SU-DHL-6 (cell line): ENCODE data around the gene FAM111B.
"Not testable (repeated sequence)": the region's sequence is repeated elsewhere in the genome, so short reads cannot be mapped to it uniquely, and the experiment has no call there.

Experiments used
- H2AFZ ChIP-seq: fragments of 200-600 bp; sonication (generic); 2 replicates; pipeline ENCODE4 v1.6.1; 2014; ENCODE audit warnings: low read depth, mild to moderate bottlenecking, moderate library complexity, mixed read lengths, antibody characterized with exemption, low read length; ENCODE audit not compliant: severe bottlenecking
- H3F3A ChIP-seq: fragments of 200-600 bp; shearing (Covaris generic); 2 replicates; pipeline ENCODE4 v1.6.0; 2016; ENCODE audit warnings: antibody characterized with exemption, mild to moderate bottlenecking; ENCODE audit not compliant: insufficient read depth
- H3K27ac ChIP-seq: fragments of 200-600 bp; sonication (generic); 2 replicates; pipeline ENCODE4 v1.5.1; 2016; ENCODE audit warnings: low read depth, mild to moderate bottlenecking, low read length, moderate library complexity, mixed read lengths
- H3K27me3 ChIP-seq: fragments of 200-600 bp; sonication (generic), shearing (Covaris generic); 2 replicates; pipeline ENCODE4 v1.6.0; 2014; ENCODE audit warnings: mild to moderate bottlenecking, low read length
- H3K36me3 ChIP-seq: fragments of 200-600 bp; sonication (generic); 2 replicates; pipeline ENCODE4 v1.6.1; 2014; ENCODE audit warnings: mild to moderate bottlenecking, low read length, mixed read lengths
- H3K4me2 ChIP-seq: fragments of 300-600, 200-600 bp; shearing (Covaris generic), sonication (generic); 2 replicates; pipeline ENCODE4 v1.6.0; 2014; ENCODE audit warnings: low read length, low read depth, mild to moderate bottlenecking; ENCODE audit not compliant: poor library complexity, severe bottlenecking
- H3K4me3 ChIP-seq: fragments of 200-600 bp; sonication (generic); 2 replicates; pipeline ENCODE4 v1.5.1; 2014; ENCODE audit warnings: antibody characterized with exemption, low read length, mild to moderate bottlenecking, mixed read lengths; ENCODE audit not compliant: insufficient read depth, poor library complexity, severe bottlenecking
- H3K79me2 ChIP-seq: fragments of 200-600 bp; sonication (generic); 2 replicates; pipeline ENCODE4 v1.6.1; 2014; ENCODE audit warnings: mild to moderate bottlenecking, low read length, moderate library complexity; ENCODE audit not compliant: insufficient read depth
- H3K9ac ChIP-seq: fragments of 200-600 bp; sonication (generic); 2 replicates; pipeline ENCODE4 v1.7.0; 2014; ENCODE audit warnings: mild to moderate bottlenecking, low read length
- H3K9me2 ChIP-seq: fragments of 200-600 bp; sonication (generic); replicated peaks from 2 replicates; pipeline ENCODE4 v1.6.1; 2014; ENCODE audit warnings: low read length; ENCODE audit not compliant: insufficient read depth
- H3K9me3 ChIP-seq: fragments of 200-600 bp; sonication (generic); 2 replicates; pipeline ENCODE4 v1.6.1; 2014; ENCODE audit warnings: low read length, mixed read lengths; ENCODE audit not compliant: insufficient read depth
- H4K20me1 ChIP-seq: fragments of 200-600 bp; sonication (generic); 2 replicates; pipeline ENCODE4 v1.6.1; 2014; ENCODE audit warnings: low read depth, mild to moderate bottlenecking, antibody characterized with exemption, low read length, moderate library complexity, mixed read lengths
- CTCF ChIP-seq: fragments of 200-600 bp; sonication (generic); IDR thresholded peaks from one replicate; pipeline ENCODE4 v1.5.1; 2017; ENCODE audit warnings: antibody characterized with exemption, mild to moderate bottlenecking, low read length, moderate library complexity; ENCODE audit not compliant: insufficient read depth, poor library complexity, severe bottlenecking
- EZH2phosphoT487 ChIP-seq: fragments of 200-600 bp; sonication (generic), shearing (Covaris generic); conservative IDR thresholded peaks from 2 replicates; pipeline ENCODE4 v1.6.1; 2018; ENCODE audit warnings: mild to moderate bottlenecking, antibody characterized with exemption, low read length, moderate library complexity, mixed read lengths

Gene FAM111B

GRCh38 chr11:59106363-59107336 is at the start of gene FAM111B:
Gene FAM111B (plus strand): TSS chr11:59107237. CDS start chr11:59109626, 2,389 bp downstream.
- H3K27ac ChIP-seq = peak within 1 kb of the TSS; percentile 86
- no peak within 1 kb of the TSS for H2AFZ ChIP-seq

GRCh38 chr11:59058120-59059033 is 48.7 kb upstream of the FAM111B start:
- peak; percentile 88 for TF ChIP-seq CTCF
- peak overlapping the region; percentile 28 for H3K4me3 ChIP-seq
- H3K9ac ChIP-seq = peak overlapping the region; percentile 19; the same call in 1 of the 2 replicates

More at GRCh38 chr11:59106363-59107336, at the start of gene FAM111B:
- Histone ChIP-seq H3K36me3 (peaks cover 37% of the 10 kb centered on the region), H3K79me2 (peaks cover 66% of the 10 kb centered on the region), H3K27me3 (no peaks in the 10 kb centered on the region), H3K9me2 (no peaks in the 10 kb centered on the region), H3K4me3 (peak within 1 kb of the TSS; percentile 81), H3K9me3 (peaks cover 18% of the 10 kb centered on the region; the same call in 1 of the 2 replicates), H4K20me1 (no peaks in the 10 kb centered on the region; the same call in 1 of the 2 replicates), H3K9ac (peak within 1 kb of the TSS; percentile 89), H3F3A (peaks cover 33% of the 10 kb centered on the region), H3K4me2 (peak within 1 kb of the TSS; percentile 92)
- no peak for TF ChIP-seq EZH2phosphoT487

GRCh38 chr11:59060096-59060495 is 46.9 kb upstream of the FAM111B start:
- H3K4me2 ChIP-seq, H3F3A ChIP-seq, H2AFZ ChIP-seq, H3K9me2 ChIP-seq, H3K27me3 ChIP-seq, H4K20me1 ChIP-seq, H3K36me3 ChIP-seq, H3K4me3 ChIP-seq, H3K9ac ChIP-seq, H3K9me3 ChIP-seq, H3K27ac ChIP-seq, H3K79me2 ChIP-seq: not testable (repeated sequence)

More at GRCh38 chr11:59058120-59059033, 48.7 kb upstream of the FAM111B start:
- Histone ChIP-seq H3K4me2 (peak overlapping the region; percentile 45), H2AFZ (peak overlapping the region; percentile 71)
- not testable (repeated sequence) for H3K9me2 ChIP-seq, H3K9me3 ChIP-seq, H3K27ac ChIP-seq, H4K20me1 ChIP-seq, H3K27me3 ChIP-seq, H3K36me3 ChIP-seq, H3K79me2 ChIP-seq, H3F3A ChIP-seq
